Neural progenitor cell (in vitro differentiated cells): ENCODE data around the gene PREP. TPM values are rescaled to one million over a fixed set of nuclear protein-coding genes. Genes with fewer than 3 reads are reported as not detected.

ENCODE experiments used
- DNase-seq: peaks from one replicate; pipeline ENCODE4 v3.0.0-alpha.2; 2016; ENCODE audit warnings: low spot score
- H2AFZ ChIP-seq: fragments of 200-600 bp; sonication (generic); replicated peaks from 2 replicates; pipeline ENCODE4 v1.6.1; 2016; ENCODE audit warnings: antibody characterized with exemption
- H3F3A ChIP-seq: fragments of 200-600 bp; sonication (generic); 2 replicates; pipeline ENCODE4 v1.6.1; 2016; ENCODE audit warnings: antibody characterized with exemption, low read depth
- H3K27ac ChIP-seq: fragments of 200-600 bp; sonication (generic); 2 replicates; pipeline ENCODE4 v1.5.1; 2016; ENCODE audit warnings: mild to moderate bottlenecking
- H3K27me3 ChIP-seq: fragments of 200-600 bp; sonication (generic); 2 replicates; pipeline ENCODE4 v1.6.1; 2016; ENCODE audit warnings: mild to moderate bottlenecking, moderate library complexity
- H3K36me3 ChIP-seq: fragments of 200-600 bp; sonication (generic); 2 replicates; pipeline ENCODE4 v1.5.1; 2016
- H3K4me1 ChIP-seq: fragments of 200-600 bp; sonication (generic); 2 replicates; pipeline ENCODE4 v1.6.1; 2016; ENCODE audit warnings: mixed run types
- H3K4me2 ChIP-seq: fragments of 200-600 bp; sonication (generic); 2 replicates; pipeline ENCODE4 v1.6.1; 2016
- H3K4me3 ChIP-seq: fragments of 200-600 bp; sonication (generic); 2 replicates; pipeline ENCODE4 v1.5.1; 2016
- H3K79me2 ChIP-seq: fragments of 200-600 bp; sonication (generic); 2 replicates; pipeline ENCODE4 v1.6.1; 2016; ENCODE audit warnings: low read depth
- H3K9ac ChIP-seq: fragments of 200-600 bp; sonication (generic); 2 replicates; pipeline ENCODE4 v1.6.1; 2016
- H3K9me3 ChIP-seq: fragments of 200-600 bp; sonication (generic); 2 replicates; pipeline ENCODE4 v1.5.1; 2016; ENCODE audit warnings: low read depth
- H4K20me1 ChIP-seq: fragments of 200-600 bp; sonication (generic); 2 replicates; pipeline ENCODE4 v1.6.1; 2016; ENCODE audit warnings: low read depth
- H3K27ac Mint-ChIP-seq: 3 replicates; pipeline ENCODE4 v1.8.0; 2021; ENCODE audit warnings: mixed read lengths
- H3K27me3 Mint-ChIP-seq: 2 replicates; pipeline ENCODE4 v1.8.0; 2022; ENCODE audit warnings: low read depth, mild to moderate bottlenecking, inconsistent platforms, moderate library complexity, mixed read lengths; ENCODE audit not compliant: insufficient read depth
- H3K36me3 Mint-ChIP-seq: 3 replicates; pipeline ENCODE4 v1.8.0; 2021; ENCODE audit warnings: mixed read lengths
- H3K4me1 Mint-ChIP-seq: 3 replicates; pipeline ENCODE4 v1.8.0; 2021; ENCODE audit warnings: mixed read lengths
- H3K4me3 Mint-ChIP-seq: 3 replicates; pipeline ENCODE4 v1.8.0; 2021; ENCODE audit warnings: mild to moderate bottlenecking, moderate library complexity, mixed read lengths
- H3K9me3 Mint-ChIP-seq: 3 replicates; pipeline ENCODE4 v1.8.0; 2020; ENCODE audit warnings: mixed read lengths
- EZH2 ChIP-seq: fragments of 200-600 bp; sonication (generic); IDR thresholded peaks from 2 replicates; pipeline ENCODE4 v1.6.1; 2017; ENCODE audit warnings: antibody characterized with exemption, mild to moderate bottlenecking, moderate library complexity
- EZH2phosphoT487 ChIP-seq: fragments of 200-600 bp; sonication (generic); IDR thresholded peaks from 2 replicates; pipeline ENCODE4 v1.6.1; 2017; ENCODE audit warnings: antibody characterized with exemption
- total RNA-seq: library from RNA; depleted of rRNA; stranded (reverse); fragments of >200 nt; gene quantifications from 2 replicates; pipeline ENCODE4 v1.2.3, GENCODE V29; 2015; ENCODE audit warnings: low replicate concordance
- TF ChIP-seq, protein P1 (sequence below): fragments of 200-600 bp; sonication (generic); IDR thresholded peaks from 2 replicates; pipeline ENCODE4 v1.5.1; 2017; ENCODE audit warnings: antibody characterized with exemption, mild to moderate bottlenecking

The PREP gene
- total RNA-seq, 1 donor from 2014 or later, result 28.6 TPM

DNA sequence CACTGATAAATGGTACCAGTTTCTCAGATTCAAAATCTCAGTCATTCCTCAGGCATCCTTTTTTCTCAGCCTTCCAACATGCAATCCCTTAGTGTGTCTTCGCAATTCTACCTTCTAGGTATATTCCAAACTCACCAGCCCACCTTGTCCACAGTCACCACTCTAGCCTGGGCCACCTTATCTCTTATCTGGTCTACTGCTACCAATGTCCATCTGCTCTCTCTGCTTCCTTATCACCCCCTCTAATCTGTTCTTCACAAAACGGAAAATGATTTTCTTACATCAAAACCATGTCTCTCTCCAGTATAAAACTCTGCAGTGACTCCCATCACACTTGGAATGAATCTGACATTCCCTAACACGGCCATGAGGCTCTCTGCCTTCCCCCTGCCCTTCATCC is 91.9 kb downstream of the PREP start:
- Histone ChIP-seq H3K9me3 (no peaks in the 10 kb centered on the region), H3F3A (no peaks in the 10 kb centered on the region), H2AFZ (no peak overlapping the region), H3K4me2 (no peak overlapping the region), H3K27me3 (no peaks in the 10 kb centered on the region), H3K9ac (no peak overlapping the region), H3K79me2 (no peaks in the 10 kb centered on the region), H4K20me1 (no peaks in the 10 kb centered on the region), H3K4me1 (peaks cover 8% of the 10 kb centered on the region), H3K27ac (no peak overlapping the region), H3K36me3 (no peaks in the 10 kb centered on the region), H3K4me3 (no peak overlapping the region)
- no peaks in the 10 kb centered on the region for H3K4me1 Mint-ChIP-seq
- H3K36me3 Mint-ChIP-seq, result peaks cover 19% of the 10 kb centered on the region
- no peaks in the 10 kb centered on the region for H3K9me3 Mint-ChIP-seq
- DNase-seq, result no peak
- no peak overlapping the region for H3K4me3 Mint-ChIP-seq
- TF ChIP-seq, protein P1, sequence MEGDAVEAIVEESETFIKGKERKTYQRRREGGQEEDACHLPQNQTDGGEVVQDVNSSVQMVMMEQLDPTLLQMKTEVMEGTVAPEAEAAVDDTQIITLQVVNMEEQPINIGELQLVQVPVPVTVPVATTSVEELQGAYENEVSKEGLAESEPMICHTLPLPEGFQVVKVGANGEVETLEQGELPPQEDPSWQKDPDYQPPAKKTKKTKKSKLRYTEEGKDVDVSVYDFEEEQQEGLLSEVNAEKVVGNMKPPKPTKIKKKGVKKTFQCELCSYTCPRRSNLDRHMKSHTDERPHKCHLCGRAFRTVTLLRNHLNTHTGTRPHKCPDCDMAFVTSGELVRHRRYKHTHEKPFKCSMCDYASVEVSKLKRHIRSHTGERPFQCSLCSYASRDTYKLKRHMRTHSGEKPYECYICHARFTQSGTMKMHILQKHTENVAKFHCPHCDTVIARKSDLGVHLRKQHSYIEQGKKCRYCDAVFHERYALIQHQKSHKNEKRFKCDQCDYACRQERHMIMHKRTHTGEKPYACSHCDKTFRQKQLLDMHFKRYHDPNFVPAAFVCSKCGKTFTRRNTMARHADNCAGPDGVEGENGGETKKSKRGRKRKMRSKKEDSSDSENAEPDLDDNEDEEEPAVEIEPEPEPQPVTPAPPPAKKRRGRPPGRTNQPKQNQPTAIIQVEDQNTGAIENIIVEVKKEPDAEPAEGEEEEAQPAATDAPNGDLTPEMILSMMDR, result no peak
- no peak for TF ChIP-seq EZH2phosphoT487
- TF ChIP-seq EZH2, result no peak
- H3K27ac Mint-ChIP-seq, result no peak overlapping the region
- H3K27me3 Mint-ChIP-seq, result no peaks in the 10 kb centered on the region

DNA sequence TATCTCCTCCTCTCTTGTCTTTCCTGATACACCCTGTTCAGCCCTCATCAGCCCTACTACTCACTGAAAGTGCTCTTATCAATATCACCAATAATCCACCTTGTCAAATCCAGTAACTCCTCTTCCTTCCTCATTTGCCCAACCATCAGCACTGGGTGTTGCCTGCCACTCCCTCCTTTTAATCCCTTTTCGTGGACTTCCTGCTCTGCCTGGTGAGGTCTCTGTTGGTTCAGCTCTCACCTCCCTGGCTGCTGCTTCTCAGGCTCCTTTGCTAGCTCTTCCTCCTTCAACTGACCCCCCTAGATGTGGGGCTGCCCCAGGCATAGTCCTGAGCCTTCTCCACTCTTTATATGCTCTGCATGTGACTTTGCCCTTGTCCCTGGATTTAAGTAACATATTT is 92.5 kb downstream of the PREP start:
- Histone ChIP-seq H3K27ac (no peak overlapping the region), H3K79me2 (no peaks in the 10 kb centered on the region), H4K20me1 (no peaks in the 10 kb centered on the region), H2AFZ (no peak overlapping the region), H3K9me3 (no peaks in the 10 kb centered on the region), H3K4me1 (peaks cover 8% of the 10 kb centered on the region), H3F3A (no peaks in the 10 kb centered on the region), H3K4me3 (no peak overlapping the region), H3K4me2 (no peak overlapping the region), H3K36me3 (no peaks in the 10 kb centered on the region), H3K27me3 (no peaks in the 10 kb centered on the region), H3K9ac (no peak overlapping the region)
- Mint-ChIP-seq H3K36me3 (peaks cover 17% of the 10 kb centered on the region), H3K4me1 (peaks cover 2% of the 10 kb centered on the region), H3K4me3 (no peak overlapping the region), H3K9me3 (no peaks in the 10 kb centered on the region), H3K27ac (no peak overlapping the region), H3K27me3 (peaks cover 3% of the 10 kb centered on the region)
- TF ChIP-seq EZH2, result no peak
- TF ChIP-seq, protein P1, result no peak
- no peak for TF ChIP-seq EZH2phosphoT487
- no peak for DNase-seq

DNA sequence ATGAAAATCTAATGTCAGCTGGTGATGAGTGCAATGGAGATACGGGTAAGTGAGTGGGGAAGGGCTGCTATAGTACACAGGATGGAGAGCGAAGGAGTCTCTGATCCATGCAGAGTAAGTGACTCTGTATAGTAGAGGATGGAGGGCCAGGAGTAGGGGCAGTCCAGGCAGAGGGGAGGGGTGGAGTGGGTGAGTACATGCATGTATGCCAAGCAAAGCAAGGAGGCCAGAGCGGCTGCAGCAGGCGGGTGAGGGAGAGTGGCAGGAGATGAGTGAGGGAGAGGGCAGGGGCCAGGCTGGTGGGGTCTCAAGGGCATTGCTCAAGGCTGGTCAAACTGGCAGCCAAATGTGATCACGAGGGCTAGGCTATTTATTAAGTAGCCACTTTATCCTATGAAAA is 94.0 kb downstream of the PREP start:
- Mint-ChIP-seq H3K27ac (no peak overlapping the region), H3K27me3 (peaks cover 3% of the 10 kb centered on the region), H3K4me3 (no peak overlapping the region), H3K36me3 (peaks cover 11% of the 10 kb centered on the region), H3K4me1 (peaks cover 11% of the 10 kb centered on the region), H3K9me3 (no peaks in the 10 kb centered on the region)
- Histone ChIP-seq H2AFZ (no peak overlapping the region), H3K9me3 (no peaks in the 10 kb centered on the region), H3K9ac (no peak overlapping the region), H3K36me3 (no peaks in the 10 kb centered on the region), H3K27ac (no peak overlapping the region), H3F3A (no peaks in the 10 kb centered on the region), H3K4me3 (no peak overlapping the region), H3K27me3 (no peaks in the 10 kb centered on the region), H3K4me2 (no peak overlapping the region), H4K20me1 (no peaks in the 10 kb centered on the region), H3K79me2 (no peaks in the 10 kb centered on the region), H3K4me1 (peaks cover 12% of the 10 kb centered on the region)
- no peak for DNase-seq
- TF ChIP-seq, protein P1, result no peak
- no peak for TF ChIP-seq EZH2
- no peak for TF ChIP-seq EZH2phosphoT487

DNA sequence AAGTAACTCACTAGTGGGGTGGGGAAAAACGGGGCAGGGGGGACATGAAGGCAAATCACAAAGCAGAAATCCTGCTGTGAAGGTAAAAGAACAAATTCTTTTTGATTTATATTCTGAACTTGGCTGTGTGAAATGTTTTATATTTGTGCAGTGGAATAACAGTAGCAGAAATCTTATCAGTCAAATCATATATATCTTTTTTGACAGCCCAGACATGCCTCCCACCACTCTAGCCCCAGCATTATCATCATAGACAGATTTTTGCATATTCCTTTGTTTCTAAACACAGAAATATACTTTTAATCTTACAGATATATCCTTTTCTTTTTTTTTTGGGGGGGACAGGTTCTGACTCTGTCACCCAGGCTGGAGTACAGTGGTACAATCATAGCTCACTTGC is 97.4 kb downstream of the PREP start:
- Histone ChIP-seq H3K4me3 (no peak overlapping the region), H3K79me2 (no peaks in the 10 kb centered on the region), H2AFZ (no peak overlapping the region), H3F3A (no peaks in the 10 kb centered on the region), H3K27ac (no peak overlapping the region), H3K27me3 (no peaks in the 10 kb centered on the region), H3K36me3 (no peaks in the 10 kb centered on the region), H3K4me1 (peaks cover 5% of the 10 kb centered on the region), H4K20me1 (no peaks in the 10 kb centered on the region), H3K4me2 (no peak overlapping the region), H3K9ac (no peak overlapping the region), H3K9me3 (no peaks in the 10 kb centered on the region)
- H3K27ac Mint-ChIP-seq, result no peak overlapping the region
- no peaks in the 10 kb centered on the region for H3K9me3 Mint-ChIP-seq
- peaks cover 34% of the 10 kb centered on the region for H3K4me1 Mint-ChIP-seq
- H3K36me3 Mint-ChIP-seq, result peaks cover 13% of the 10 kb centered on the region
- H3K27me3 Mint-ChIP-seq, result peaks cover 3% of the 10 kb centered on the region
- no peak overlapping the region for H3K4me3 Mint-ChIP-seq
- DNase-seq, result no peak
- TF ChIP-seq, protein P1, result no peak
- TF ChIP-seq EZH2phosphoT487 (no peak), EZH2 (no peak)
